Neural progenitor cell (in vitro differentiated cells): Measurements from ENCODE around the gene EXT2.

Source experiments
- CTCF ChIP-seq: fragments of 200-600 bp; sonication (generic); IDR thresholded peaks from 2 replicates; pipeline ENCODE4 v1.5.1; 2017; ENCODE audit warnings: antibody characterized with exemption, mild to moderate bottlenecking
- EZH2 ChIP-seq: fragments of 200-600 bp; sonication (generic); IDR thresholded peaks from 2 replicates; pipeline ENCODE4 v1.6.1; 2017; ENCODE audit warnings: antibody characterized with exemption, mild to moderate bottlenecking, moderate library complexity

GRCh38 chr11:44101098-44101497 lies 5.6 kb downstream of the EXT2 start:
- TF ChIP-seq EZH2, result no peak
- TF ChIP-seq CTCF, result no peak
